HG03175 (cell line): ENCODE results near the gene GYPC.
"Not testable (repeated sequence)": the region's sequence is repeated elsewhere in the genome, so short reads cannot be mapped to it uniquely, and the experiment has no call there.

Source experiments
- ATAC-seq: cut with Tn5 transposase; IDR thresholded peaks from one replicate; pipeline ENCODE4 v1.9.1; 2021; ENCODE audit warnings: mild to moderate bottlenecking, moderate library complexity; ENCODE audit not compliant: unreplicated experiment

GYPC gene

GRCh38 chr2:126668254-126668653 lies 12.3 kb downstream of the GYPC start:
- no peak for ATAC-seq

- no peak for ATAC-seq
Measured at GRCh38 chr2:126669772-126670171, 13.8 kb downstream of the GYPC start.

GRCh38 chr2:126671488-126671887 lies 15.5 kb downstream of the GYPC start:
- ATAC-seq: no peak

GRCh38 chr2:126672980-126673605 lies 17.1 kb downstream of the GYPC start:
- no peak for ATAC-seq

- ATAC-seq: no peak
Measured at GRCh38 chr2:126674075-126674744, 18.3 kb downstream of the GYPC start.

- ATAC-seq: no peak
Measured at GRCh38 chr2:126675637-126676036, 19.7 kb downstream of the GYPC start.

- ATAC-seq: no peak
Measured at GRCh38 chr2:126676221-126677175, 20.5 kb downstream of the GYPC start.

GRCh38 chr2:126677176-126677538 lies 21.2 kb downstream of the GYPC start:
- no peak for ATAC-seq

GRCh38 chr2:126678269-126679065 lies 22.5 kb downstream of the GYPC start:
- no peak for ATAC-seq

GRCh38 chr2:126679094-126679713 lies 23.2 kb downstream of the GYPC start:
- ATAC-seq: no peak

GRCh38 chr2:126681505-126681904 lies 25.5 kb downstream of the GYPC start:
- ATAC-seq: no peak

- no peak for ATAC-seq
Measured at GRCh38 chr2:126685629-126686028, 29.7 kb downstream of the GYPC start.

- ATAC-seq: no peak
Measured at GRCh38 chr2:126686286-126686685, 30.3 kb downstream of the GYPC start.

- no peak for ATAC-seq
Measured at GRCh38 chr2:126686841-126687485, 31.0 kb downstream of the GYPC start.

- no peak for ATAC-seq
Measured at GRCh38 chr2:126687503-126687902, 31.5 kb downstream of the GYPC start.

- ATAC-seq: not testable (repeated sequence)
Measured at GRCh38 chr2:126688594-126688993, 32.6 kb downstream of the GYPC start.

GRCh38 chr2:126692241-126692640 lies 36.3 kb downstream of the GYPC start:
- ATAC-seq: not testable (repeated sequence)

GRCh38 chr2:126692934-126693592 lies 37.1 kb downstream of the GYPC start:
- not testable (repeated sequence) for ATAC-seq
